LNCAP (cell line): Measurements from ENCODE around the gene CFAP54.

Experiments used
- TF ChIP-seq, protein P1 (sequence below): fragments of 450-650 bp; IDR thresholded peaks from 2 replicates; pipeline ENCODE4 v1.5.1; 2017; ENCODE audit warnings: mild to moderate bottlenecking

Gene CFAP54

GRCh38 chr12:96809522-96809921 lies 320.1 kb downstream of the CFAP54 start:
- TF ChIP-seq, protein P1, sequence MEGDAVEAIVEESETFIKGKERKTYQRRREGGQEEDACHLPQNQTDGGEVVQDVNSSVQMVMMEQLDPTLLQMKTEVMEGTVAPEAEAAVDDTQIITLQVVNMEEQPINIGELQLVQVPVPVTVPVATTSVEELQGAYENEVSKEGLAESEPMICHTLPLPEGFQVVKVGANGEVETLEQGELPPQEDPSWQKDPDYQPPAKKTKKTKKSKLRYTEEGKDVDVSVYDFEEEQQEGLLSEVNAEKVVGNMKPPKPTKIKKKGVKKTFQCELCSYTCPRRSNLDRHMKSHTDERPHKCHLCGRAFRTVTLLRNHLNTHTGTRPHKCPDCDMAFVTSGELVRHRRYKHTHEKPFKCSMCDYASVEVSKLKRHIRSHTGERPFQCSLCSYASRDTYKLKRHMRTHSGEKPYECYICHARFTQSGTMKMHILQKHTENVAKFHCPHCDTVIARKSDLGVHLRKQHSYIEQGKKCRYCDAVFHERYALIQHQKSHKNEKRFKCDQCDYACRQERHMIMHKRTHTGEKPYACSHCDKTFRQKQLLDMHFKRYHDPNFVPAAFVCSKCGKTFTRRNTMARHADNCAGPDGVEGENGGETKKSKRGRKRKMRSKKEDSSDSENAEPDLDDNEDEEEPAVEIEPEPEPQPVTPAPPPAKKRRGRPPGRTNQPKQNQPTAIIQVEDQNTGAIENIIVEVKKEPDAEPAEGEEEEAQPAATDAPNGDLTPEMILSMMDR = no peak

DNA sequence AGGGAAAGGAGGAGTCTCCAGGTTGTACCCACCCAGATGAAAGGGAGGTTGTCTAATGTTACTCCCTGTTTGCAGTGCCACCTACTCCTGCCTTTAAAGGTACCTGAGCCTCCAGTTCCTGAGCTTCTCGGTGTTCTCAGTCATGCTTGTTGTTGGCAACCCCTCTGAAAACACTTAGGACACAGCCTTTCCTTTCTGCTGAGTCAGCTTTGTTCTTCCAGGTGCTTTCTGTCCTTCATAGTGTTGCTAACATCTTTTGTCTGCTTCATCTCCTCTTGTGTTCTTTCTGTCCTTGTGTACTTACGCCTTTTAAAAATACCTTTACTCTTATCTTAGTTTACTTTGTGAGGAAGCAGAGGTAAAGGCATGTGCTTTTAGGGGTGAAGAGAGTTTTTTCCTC lies 320.7 kb downstream of the CFAP54 start:
- TF ChIP-seq, protein P1 = no peak

- TF ChIP-seq, protein P1 = no peak
Measured at GRCh38 chr12:96810477-96810876, 321.1 kb downstream of the CFAP54 start.

GRCh38 chr12:96811083-96811482 lies 321.7 kb downstream of the CFAP54 start:
- TF ChIP-seq, protein P1 = no peak

DNA sequence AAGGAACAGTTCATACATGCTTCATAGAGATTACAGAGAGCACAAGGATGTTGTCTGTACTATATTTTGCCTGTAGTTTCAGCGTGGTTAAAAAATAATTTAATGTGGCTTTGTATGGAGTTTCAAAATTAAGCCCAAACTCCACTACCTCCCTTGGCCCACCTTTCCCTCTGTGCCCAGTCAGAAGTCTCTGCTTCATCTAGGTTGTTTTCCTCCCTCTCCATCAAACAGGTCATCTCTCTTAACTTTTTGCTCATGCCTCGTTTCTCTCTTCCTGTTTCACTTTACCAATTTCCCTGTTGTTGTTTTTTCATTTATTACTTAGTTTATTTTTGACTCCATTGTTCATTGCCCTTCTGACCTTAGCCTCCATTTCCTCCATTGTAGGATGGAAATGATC lies 322.8 kb downstream of the CFAP54 start:
- TF ChIP-seq, protein P1 = no peak

GRCh38 chr12:96814200-96814599 lies 324.8 kb downstream of the CFAP54 start:
- TF ChIP-seq, protein P1 = no peak

DNA sequence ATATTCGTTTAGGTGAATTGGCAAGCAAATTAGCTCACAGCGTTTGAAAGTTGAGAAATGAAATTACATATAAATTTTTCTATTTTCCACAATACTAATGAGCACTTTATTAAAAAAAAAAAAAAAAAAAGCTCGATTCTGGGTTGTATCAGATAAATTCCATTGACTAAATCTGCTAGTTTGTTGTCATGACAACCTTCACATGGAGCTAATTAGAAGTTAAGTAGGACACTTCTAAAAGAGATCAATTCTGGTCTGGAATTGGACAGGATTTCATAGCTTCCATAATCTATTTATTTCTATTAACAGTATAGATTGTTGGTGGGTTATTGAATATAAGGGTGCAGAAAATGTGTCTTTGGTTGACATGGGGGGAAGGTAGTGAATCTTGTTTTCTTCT lies 332.2 kb downstream of the CFAP54 start:
- TF ChIP-seq, protein P1 = no peak

- TF ChIP-seq, protein P1 = no peak
Measured at GRCh38 chr12:96822641-96823040, 333.3 kb downstream of the CFAP54 start.
